DND-41 (cell line): ENCODE data around the gene THG1L.

Source experiments
- CTCF ChIP-seq: IDR thresholded peaks from 2 replicates; pipeline ENCODE4 v1.5.1; 2012; ENCODE audit warnings: borderline replicate concordance, low read length, moderate library complexity, mild to moderate bottlenecking; ENCODE audit not compliant: poor library complexity, severe bottlenecking; ENCODE audit errors: extremely low read depth
- EZH2 ChIP-seq: IDR thresholded peaks from 3 replicates; pipeline ENCODE4 v1.6.1; 2012; ENCODE audit warnings: borderline replicate concordance, low read depth, mild to moderate bottlenecking, moderate library complexity, low read length, inconsistent platforms; ENCODE audit not compliant: severe bottlenecking

GRCh38 chr5:157731272-157732129 is at the start of gene THG1L:
- TF ChIP-seq CTCF (no peak), EZH2 (no peak)
